HG02938 (cell line): ENCODE data around the gene DPP4.
"Not testable (repeated sequence)": the region's sequence is repeated elsewhere in the genome, so short reads cannot be mapped to it uniquely, and the experiment has no call there.

ENCODE experiments used
- ATAC-seq: cut with Tn5 transposase; IDR thresholded peaks from one replicate; pipeline ENCODE4 v1.9.1; 2021; ENCODE audit warnings: mild to moderate bottlenecking, moderate library complexity; ENCODE audit not compliant: unreplicated experiment

The DPP4 gene

GRCh38 chr2:161994761-161995520, 79.1 kb downstream of the DPP4 start:
- ATAC-seq = no peak

- ATAC-seq = peak; percentile 40
Observed at GRCh38 chr2:161992531-161992930, 81.5 kb downstream of the DPP4 start.

- no peak for ATAC-seq
Observed at GRCh38 chr2:161991991-161992390, 82.0 kb downstream of the DPP4 start.

- ATAC-seq = no peak
Observed at GRCh38 chr2:161990741-161991140, 83.3 kb downstream of the DPP4 start.

- no peak for ATAC-seq
Observed at GRCh38 chr2:161990036-161990435, 84.0 kb downstream of the DPP4 start.

DNA sequence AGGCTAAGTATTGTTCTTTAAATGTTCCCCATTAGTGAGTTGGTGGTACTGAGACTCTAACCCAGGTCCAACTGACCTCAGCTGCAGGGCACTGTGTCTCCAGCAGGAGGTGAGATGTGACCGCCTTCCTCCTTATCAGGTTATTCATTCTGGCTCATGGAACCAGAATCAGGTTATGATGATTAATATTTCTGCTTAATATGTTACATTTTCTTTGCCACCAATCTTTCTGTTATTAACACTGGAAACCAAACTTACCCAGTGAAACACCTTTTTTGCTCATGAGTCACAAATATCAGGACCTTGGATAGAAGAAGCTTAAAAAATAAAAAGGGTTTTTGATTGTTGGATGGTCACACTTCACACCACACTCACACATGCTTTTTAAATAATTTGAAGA, 85.4 kb downstream of the DPP4 start:
- ATAC-seq = peak; percentile 51

DNA sequence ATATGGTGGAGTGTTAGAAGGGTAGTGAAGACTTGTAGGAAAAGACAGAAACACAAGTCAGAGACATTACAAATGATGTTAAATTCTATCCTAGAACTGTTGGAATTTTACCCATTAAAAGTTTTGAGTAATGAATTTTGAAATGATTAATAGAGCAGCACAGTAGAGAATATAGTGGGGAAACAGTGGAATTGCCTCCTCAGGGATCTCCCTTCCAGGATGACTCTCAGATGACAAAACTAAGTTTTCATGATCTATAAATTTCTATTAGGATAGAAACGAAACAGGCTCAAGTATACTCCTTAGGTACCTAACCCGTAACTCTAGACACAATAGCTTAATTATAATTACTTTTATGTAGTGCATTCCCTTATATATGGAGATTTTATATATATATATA, 86.7 kb downstream of the DPP4 start:
- no peak for ATAC-seq

DNA sequence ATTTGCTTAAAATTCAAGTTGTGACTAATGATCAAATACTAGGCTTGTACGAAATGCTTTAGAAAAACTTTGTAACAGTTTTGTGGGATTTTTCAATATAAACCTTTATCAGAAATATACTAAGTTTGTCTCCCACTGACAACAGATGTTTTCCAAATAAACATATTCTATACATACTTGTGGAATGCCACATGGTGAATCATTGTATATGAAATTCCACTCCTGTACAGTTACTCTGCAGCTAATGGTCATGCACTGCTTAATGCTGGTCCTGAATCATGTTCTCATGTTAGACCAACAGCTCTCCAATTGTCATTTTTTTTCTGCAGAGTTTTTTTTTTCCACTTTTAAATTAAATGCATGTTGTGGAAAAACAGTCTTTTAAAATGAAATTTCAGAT, 90.1 kb downstream of the DPP4 start:
- no peak for ATAC-seq

GRCh38 chr2:161983331-161983651, 90.7 kb downstream of the DPP4 start:
- ATAC-seq = no peak

GRCh38 chr2:161982548-161983330, 91.3 kb downstream of the DPP4 start:
- no peak for ATAC-seq

- no peak for ATAC-seq
Observed at GRCh38 chr2:161981679-161982250, 92.2 kb downstream of the DPP4 start.

- ATAC-seq = no peak
Observed at GRCh38 chr2:161980976-161981375, 93.0 kb downstream of the DPP4 start.

DNA sequence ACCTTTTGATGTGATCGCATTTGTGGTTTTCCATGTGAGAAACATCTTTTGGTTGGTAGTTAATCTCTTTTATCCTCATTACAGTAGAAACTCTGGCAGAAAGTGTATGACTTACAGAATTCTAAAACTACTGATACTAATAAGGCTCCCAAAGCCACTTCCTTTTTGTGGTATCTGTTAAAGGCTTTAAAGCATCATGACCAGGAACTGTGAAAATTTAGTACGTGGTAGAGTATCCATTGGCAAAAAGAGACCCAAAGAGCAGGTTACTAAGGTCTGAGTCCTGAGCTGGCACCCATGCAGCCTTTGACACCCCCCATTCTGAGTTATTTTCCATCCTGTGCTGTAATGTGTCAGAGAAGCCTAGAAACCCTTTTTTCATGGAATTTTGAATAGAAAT, 94.5 kb downstream of the DPP4 start:
- ATAC-seq = no peak

GRCh38 chr2:161977926-161978325, 96.1 kb downstream of the DPP4 start:
- not testable (repeated sequence) for ATAC-seq

DNA sequence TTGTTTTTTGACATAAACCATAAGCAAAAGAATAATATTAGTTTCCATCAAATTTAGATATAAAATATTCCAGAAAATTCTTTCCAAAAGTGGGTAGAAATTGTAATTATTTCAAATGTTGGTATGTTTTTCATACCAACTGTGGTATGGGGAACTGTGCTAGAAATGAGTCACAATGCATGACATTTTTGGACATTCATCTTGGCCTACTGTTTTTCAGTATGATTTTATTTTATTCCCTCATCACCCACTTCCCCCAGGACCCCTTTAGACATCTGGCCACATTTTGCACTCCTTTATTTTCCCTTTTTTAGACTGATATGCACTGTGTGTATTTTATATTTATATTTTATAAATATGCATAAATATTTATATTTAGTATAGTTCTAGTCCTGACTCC, 97.1 kb downstream of the DPP4 start:
- ATAC-seq = no peak

DNA sequence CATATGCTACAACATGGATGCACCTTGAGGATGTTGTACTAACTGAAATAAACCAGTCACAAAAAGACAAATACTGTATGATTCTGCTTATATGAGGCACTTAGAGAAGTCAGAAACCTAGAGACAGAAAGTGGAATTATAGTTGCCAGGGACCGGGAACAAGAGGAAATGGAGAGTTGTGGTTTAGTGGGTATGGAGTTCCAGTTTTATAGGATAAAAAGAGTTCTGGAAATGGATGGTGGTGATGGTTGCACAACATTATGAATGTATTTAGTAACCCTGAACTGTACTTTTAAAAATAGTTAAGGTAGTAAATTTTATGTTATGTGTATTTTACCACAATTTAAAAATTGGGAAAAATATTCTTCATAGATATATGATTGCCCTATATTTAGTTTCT, 97.7 kb downstream of the DPP4 start:
- ATAC-seq = no peak

- ATAC-seq = no peak
Observed at GRCh38 chr2:161975813-161976160, 98.2 kb downstream of the DPP4 start.

DNA sequence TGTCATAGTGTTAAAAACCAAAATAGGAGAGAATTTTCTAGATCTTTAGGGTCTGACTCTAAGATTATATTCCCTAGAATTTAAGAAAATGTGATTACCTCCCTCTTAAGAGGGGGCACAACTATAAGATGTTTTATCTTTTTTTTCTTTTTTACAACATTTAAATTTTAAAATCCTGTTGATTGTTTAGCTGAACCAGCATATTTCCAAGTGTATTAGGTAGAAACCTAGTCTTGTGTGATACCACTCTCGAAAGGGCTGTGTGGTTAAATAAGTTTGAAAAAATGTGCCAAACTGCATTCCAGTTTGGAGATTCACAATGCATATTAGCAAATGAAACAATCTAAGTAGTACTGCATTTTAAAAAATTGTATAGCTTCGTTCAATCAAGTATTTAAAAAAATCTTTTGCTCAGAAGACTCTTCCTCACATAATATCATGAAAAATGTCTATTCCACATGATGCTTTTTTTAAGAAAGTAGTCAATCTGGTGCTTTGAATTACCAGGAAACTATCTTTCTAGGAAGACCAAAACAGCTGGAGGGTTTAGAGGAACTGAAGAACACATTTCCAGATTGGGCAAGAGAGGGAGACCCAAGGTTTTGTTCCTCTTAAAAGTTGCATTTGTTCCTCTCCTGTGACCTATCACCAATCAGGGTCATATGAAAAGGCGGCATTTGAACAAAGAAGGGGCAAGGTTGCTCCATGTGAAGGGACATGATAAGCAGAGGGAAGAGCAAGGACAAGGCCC, 98.8 kb downstream of the DPP4 start:
- ATAC-seq = no peak

- ATAC-seq = no peak
Observed at GRCh38 chr2:161974461-161974860, 99.6 kb downstream of the DPP4 start.

GRCh38 chr2:161972866-161973265, 101.1 kb downstream of the DPP4 start:
- no peak for ATAC-seq

DNA sequence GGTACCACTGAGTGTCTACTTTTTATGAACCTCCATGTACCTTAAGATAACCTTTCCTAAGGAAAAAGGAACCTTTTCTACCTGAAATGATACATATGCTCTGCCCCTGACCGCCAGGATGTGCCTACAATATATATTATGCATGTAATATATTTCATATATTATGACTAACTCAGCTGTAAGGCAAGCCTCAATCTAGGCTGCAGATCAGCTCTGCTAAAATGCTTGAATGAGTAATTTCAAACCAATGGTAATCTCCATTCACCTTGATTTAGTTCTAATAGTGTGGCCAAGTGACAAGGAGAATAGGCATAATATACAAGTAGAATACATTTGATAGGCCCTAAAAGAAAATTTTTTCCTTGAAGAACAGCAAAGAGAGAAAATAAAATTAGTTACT, 101.8 kb downstream of the DPP4 start:
- ATAC-seq = no peak

GRCh38 chr2:161971551-161971950, 102.5 kb downstream of the DPP4 start:
- no peak for ATAC-seq
